Right atrium auricular region (tissue), 2 donors: Measurements from ENCODE around the gene ABCA4. TPM values are rescaled to one million over a fixed set of nuclear protein-coding genes. Genes with fewer than 3 reads are reported as not detected.

Source experiments
- DNase-seq: peaks from one replicate; pipeline ENCODE4 v3.0.0-alpha.2; 2019; ENCODE audit warnings: low spot score
- H3K27ac ChIP-seq, 2 donors: fragments of 200-600 bp; sonication (generic); 1 replicate in 1 of 2; 2 replicates in 1 of 2; pipeline ENCODE4 v1.5.1; 2016 to 2019
- H3K27me3 ChIP-seq, 2 donors: fragments of 200-600 bp; sonication (generic); one replicate each; pipeline versions ENCODE4 v1.5.1 to v1.6.0; 2017 to 2019
- H3K36me3 ChIP-seq: fragments of 200-600 bp; sonication (generic); one replicate; pipeline ENCODE4 v1.5.1; 2016
- H3K4me1 ChIP-seq, 2 donors: fragments of 200-600 bp; sonication (generic); one replicate each; pipeline versions ENCODE4 v1.5.1 to v1.6.0; 2017 to 2019
- H3K4me3 ChIP-seq, 2 donors: fragments of 200-600 bp; sonication (generic); 1 replicate in 1 of 2; 2 replicates in 1 of 2; pipeline ENCODE4 v1.5.1; 2017 to 2019; ENCODE audit warnings: mild to moderate bottlenecking in 1 of 2, moderate library complexity in 1 of 2
- H3K9me3 ChIP-seq, 2 donors: fragments of 200-600 bp; sonication (generic); one replicate each; pipeline ENCODE4 v1.5.1; 2019
- total RNA-seq, 2 donors: library from RNA; depleted of rRNA; stranded (reverse); fragments of >200 nt; gene quantifications; one replicate each; pipeline ENCODE4 v1.1.0, GENCODE V29; 2016
- TF ChIP-seq, protein P1 (sequence below), 2 donors: fragments of 200-600 bp; sonication (generic); IDR thresholded peaks; one replicate each; pipeline ENCODE4 v1.5.1; 2019; ENCODE audit warnings: antibody characterized with exemption in 2 of 2

Gene ABCA4
- total RNA-seq, 2 donors from 2014 or later = 0.51 TPM; not detected in 1

DNA sequence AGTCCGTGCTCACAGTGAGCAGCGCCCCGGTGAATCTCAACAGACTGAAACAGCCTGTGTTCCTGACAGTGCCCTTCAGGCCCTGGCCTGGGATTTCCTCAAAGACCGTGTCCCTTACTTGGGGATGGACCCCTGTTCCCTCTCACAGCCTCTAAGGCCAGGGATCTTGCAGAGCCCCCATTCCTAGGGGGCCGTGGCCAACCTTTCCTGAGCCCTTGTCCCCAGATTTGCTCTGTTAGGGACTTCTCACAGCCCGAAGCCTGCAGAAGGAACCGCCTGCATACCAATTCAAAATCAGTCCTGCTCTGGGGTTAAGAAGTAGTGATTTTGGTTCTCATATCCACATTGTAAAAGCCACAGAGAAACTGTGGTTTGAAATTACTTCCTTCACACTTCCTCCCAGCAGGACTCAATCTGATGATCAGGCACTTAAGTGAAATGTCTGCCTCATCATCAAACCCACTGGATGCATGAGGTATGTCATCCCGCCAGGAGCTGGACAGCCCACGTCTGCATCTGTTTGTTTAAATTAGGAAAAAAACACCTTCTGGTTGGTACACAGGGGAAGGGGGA is 14.9 kb downstream of the ABCA4 start:
- H3K4me1 ChIP-seq = no peaks in the 10 kb centered on the region
- no peak overlapping the region for H3K4me3 ChIP-seq
- no peaks in the 10 kb centered on the region for H3K27me3 ChIP-seq
- H3K9me3 ChIP-seq = no peaks in the 10 kb centered on the region
- TF ChIP-seq, protein P1, sequence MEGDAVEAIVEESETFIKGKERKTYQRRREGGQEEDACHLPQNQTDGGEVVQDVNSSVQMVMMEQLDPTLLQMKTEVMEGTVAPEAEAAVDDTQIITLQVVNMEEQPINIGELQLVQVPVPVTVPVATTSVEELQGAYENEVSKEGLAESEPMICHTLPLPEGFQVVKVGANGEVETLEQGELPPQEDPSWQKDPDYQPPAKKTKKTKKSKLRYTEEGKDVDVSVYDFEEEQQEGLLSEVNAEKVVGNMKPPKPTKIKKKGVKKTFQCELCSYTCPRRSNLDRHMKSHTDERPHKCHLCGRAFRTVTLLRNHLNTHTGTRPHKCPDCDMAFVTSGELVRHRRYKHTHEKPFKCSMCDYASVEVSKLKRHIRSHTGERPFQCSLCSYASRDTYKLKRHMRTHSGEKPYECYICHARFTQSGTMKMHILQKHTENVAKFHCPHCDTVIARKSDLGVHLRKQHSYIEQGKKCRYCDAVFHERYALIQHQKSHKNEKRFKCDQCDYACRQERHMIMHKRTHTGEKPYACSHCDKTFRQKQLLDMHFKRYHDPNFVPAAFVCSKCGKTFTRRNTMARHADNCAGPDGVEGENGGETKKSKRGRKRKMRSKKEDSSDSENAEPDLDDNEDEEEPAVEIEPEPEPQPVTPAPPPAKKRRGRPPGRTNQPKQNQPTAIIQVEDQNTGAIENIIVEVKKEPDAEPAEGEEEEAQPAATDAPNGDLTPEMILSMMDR (IDR thresholded peaks at IDR 0.05) = no peak
- H3K36me3 ChIP-seq = no peaks in the 10 kb centered on the region
- DNase-seq = no peak
- H3K27ac ChIP-seq = no peak overlapping the region

DNA sequence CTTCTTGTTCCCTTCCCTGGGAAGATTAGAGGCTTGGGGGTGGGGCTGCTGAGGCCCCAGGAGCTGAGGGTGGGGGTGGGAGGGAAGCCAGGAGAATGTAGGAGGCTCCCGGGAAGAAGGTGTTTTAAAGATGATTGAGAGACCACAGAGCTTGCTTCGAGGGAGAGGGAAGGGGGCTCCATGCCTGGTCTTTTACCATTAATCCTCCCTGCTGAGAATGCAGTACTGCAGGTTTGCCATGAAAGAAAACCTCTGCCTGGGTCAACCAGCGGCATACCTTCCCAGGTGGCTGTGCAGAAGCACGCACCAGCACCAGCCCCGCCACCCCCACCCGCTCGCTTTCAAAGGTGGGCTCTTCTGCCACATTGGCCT is 15.4 kb downstream of the ABCA4 start:
- no peak overlapping the region for H3K4me3 ChIP-seq
- no peaks in the 10 kb centered on the region for H3K36me3 ChIP-seq
- no peak for DNase-seq
- H3K9me3 ChIP-seq = no peaks in the 10 kb centered on the region
- H3K27me3 ChIP-seq = no peaks in the 10 kb centered on the region
- no peak overlapping the region for H3K27ac ChIP-seq
- TF ChIP-seq, protein P1 (IDR thresholded peaks at IDR 0.05) = no peak
- no peaks in the 10 kb centered on the region for H3K4me1 ChIP-seq

DNA sequence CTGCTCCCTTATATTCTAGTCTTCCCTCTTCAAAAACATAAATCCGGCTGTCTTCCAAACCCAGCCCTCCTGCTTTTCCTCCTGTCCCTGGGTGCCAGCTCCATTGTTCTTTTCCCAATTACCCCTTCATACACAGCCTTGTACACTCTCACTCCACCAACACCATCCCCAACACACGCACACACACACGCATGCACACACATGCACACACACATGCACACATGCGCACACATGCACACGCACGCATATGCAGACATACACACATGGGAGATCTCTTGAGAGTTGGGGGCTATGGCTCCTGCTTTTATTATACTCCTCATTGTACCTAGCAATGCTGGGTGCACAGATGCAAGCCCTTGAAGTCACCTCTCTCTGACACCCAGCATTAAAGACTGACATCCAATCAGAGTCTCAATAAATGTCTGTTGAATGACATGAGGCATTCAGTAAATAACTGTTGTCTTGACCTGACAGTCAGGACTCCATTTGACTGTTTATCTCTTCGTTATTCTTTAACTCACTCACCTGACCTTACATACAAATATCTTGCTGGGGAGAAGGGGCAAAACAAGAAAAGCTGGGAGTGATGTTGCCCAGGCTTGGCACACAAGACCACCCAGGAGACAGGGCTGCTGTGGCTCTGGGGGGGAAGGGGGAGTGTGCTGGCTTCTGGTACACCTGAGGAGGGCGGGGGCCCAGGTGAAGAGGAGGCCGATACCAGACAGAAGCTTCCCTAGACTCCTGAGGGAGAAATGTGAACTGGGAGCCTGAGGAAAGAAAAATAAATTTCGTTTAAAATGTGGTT is 16.0 kb downstream of the ABCA4 start:
- H3K4me3 ChIP-seq = no peak overlapping the region
- no peaks in the 10 kb centered on the region for H3K27me3 ChIP-seq
- no peak for DNase-seq
- H3K36me3 ChIP-seq = no peaks in the 10 kb centered on the region
- H3K4me1 ChIP-seq = no peaks in the 10 kb centered on the region
- no peak overlapping the region for H3K27ac ChIP-seq
- TF ChIP-seq, protein P1 (IDR thresholded peaks at IDR 0.05) = no peak
- H3K9me3 ChIP-seq = no peaks in the 10 kb centered on the region

DNA sequence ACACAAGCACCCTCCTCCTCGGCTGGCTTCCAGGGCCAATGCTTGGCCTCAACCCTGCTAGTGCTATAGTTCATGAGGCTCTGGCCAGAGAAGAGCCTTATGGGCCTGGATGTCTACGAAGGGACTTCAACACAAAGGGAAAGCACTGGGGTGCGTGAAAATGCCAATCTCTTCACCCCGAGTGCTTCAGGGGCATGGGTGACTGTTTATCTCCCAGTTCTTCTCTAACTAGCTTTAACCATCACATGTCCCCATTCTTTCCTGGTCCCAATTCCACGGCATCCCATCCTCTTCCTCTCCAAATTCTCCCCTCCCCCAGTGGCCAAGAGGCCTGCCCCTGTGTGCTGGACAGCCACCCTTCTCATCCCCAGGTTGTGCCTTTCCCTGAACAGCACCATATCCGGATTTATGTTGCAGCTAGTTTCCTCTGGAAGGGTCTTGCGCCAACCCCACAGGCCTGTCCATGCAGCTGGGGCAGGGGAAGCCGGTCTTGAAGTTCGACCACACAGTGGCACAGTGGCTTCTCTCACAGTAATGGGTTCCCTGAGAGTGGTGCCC is 16.7 kb downstream of the ABCA4 start:
- Histone ChIP-seq H3K27ac (no peak overlapping the region), H3K4me1 (no peaks in the 10 kb centered on the region), H3K36me3 (no peaks in the 10 kb centered on the region), H3K9me3 (no peaks in the 10 kb centered on the region), H3K27me3 (no peaks in the 10 kb centered on the region), H3K4me3 (no peak overlapping the region)
- TF ChIP-seq, protein P1 (IDR thresholded peaks at IDR 0.05) = no peak
- DNase-seq = no peak

DNA sequence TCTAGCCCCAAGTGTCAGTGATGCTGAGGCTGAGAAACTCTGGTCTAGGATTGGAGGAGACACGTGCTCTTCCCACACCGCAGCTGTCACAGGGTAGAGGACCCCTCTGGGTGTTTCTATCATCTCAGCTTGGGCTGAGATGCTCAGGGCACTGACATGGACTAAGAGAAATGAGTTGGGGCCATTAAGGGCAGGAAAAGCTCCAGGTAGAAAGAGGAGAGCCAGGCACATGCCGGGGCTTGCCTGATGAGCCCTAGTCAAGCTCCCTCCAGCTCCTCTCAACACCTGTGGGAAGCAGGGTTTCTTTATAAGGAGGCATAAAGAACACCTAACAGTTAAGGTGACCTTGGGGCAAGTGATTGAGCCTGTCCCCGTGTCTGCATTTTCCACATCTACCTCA is 17.3 kb downstream of the ABCA4 start:
- Histone ChIP-seq H3K36me3 (no peaks in the 10 kb centered on the region), H3K4me3 (no peak overlapping the region), H3K27ac (no peak overlapping the region), H3K4me1 (no peaks in the 10 kb centered on the region), H3K27me3 (no peaks in the 10 kb centered on the region), H3K9me3 (no peaks in the 10 kb centered on the region)
- DNase-seq = no peak
- TF ChIP-seq, protein P1 (IDR thresholded peaks at IDR 0.05) = no peak
